ENCODE results near the gene LMNTD1.
A peak's percentile ranks its signal among the peaks of the same experiment; 100 is the strongest.
"Not testable (repeated sequence)": the region's sequence is repeated elsewhere in the genome, so short reads cannot be mapped to it uniquely, and the experiment has no call there.

Gene LMNTD1, protein sequence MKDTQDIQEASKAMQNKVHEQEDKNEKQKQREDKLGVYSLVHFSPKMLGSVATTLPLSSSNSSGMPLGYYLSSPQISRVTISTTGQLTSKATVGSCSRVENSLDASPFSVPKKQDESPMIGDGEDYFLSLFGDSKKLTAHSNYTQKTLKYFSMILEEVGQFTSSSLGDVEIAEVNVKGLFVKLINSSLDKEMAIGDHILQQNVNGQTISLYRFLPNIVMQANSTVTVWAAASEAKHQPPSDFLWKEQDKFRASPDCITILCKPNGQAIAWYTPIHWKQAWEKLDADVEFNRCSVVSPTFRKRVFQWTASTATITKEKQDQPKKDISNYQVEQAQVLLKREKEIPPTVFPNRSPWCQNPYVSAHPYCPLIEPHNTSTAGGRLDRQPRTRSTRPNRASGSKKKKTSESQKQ

DNA sequence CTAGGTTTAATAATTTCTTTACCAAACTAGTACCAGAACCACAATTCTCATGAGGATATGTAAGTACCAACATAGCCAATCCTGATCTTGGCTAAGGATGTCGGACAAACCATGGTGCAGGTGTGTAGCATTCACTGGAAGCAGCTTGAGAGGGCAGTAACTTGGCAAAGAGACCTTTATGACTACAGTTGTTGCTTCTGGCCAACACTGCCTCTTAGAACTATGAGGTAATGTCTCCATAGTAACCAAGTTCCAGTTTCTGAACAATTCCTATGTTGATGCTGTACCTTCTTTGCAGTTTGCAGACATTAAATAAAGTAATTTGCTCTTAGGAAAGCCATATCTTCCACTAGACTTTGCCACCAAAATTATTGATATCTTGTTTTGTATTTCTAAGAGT is at the start of gene LMNTD1:
Gene LMNTD1, minus strand, starts transcription at position 186 of the 400 bp plus-strand sequence. CDS start 324 bp downstream, outside the sequence.
- DNase-seq (ENCODE audit: insufficient read length, low spot score) (no peak), FAIRE-seq (peak; percentile 36)

DNA sequence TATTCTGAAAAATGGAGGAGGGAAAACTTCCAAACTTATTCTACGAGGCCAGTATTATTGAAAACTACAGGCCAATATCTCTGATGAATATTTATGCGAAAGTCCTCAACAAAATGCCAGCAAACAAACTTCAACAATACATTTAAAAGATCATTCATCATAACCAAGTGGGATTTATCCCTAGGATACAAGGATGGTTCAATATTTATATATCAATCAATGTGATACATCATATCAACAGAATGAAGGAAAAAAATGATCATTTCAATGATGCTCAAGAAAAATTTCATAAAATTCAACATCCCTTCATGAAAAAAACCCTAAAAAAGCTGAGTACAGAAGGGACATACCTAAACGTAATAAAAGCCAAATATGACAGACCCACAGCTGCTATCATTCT is 45.9 kb upstream of the LMNTD1 start:
- FAIRE-seq (no peak), DNase-seq (ENCODE audit: insufficient read length, low spot score) (no peak)

DNA sequence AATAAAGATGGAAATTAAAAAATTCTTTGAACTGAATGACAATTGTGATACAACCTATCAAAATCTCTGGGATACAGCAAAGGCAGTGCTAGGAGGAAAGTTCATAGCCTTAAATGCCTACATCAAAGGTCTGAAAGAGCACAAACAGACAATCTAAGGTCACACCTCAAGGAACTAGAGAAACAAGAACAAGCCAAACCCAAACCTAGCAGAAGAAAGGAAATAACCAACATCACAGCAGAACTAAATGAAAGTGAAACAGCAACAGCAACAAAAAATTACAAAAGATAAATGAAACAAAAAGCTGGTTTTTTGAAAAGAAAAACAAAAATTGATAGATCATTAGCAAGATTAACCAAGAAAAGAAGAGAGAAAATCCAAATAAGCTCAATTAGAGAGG is 42.4 kb upstream of the LMNTD1 start:
- not testable (repeated sequence) for FAIRE-seq; DNase-seq (ENCODE audit: insufficient read length, low spot score)

DNA sequence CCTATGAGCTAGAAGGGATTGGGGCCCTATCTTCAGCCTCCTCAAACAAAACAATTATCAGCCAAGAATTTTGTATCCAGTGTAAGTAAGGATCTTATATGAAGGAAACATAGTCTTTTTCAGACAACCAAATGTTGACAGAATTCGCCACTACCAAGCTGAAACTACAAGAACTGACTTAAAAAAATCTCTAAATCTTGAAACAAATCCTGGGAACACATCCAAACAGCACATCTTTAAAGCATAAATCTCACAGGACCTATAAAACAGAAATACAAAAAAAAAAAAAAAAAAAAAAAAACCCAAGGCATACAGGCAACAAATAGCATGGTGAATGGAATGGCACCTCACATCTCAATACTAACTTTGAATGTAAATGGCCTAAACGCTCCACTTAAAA is 41.3 kb upstream of the LMNTD1 start:
- DNase-seq (ENCODE audit: insufficient read length, low spot score) (no peak), FAIRE-seq (no peak)

DNA sequence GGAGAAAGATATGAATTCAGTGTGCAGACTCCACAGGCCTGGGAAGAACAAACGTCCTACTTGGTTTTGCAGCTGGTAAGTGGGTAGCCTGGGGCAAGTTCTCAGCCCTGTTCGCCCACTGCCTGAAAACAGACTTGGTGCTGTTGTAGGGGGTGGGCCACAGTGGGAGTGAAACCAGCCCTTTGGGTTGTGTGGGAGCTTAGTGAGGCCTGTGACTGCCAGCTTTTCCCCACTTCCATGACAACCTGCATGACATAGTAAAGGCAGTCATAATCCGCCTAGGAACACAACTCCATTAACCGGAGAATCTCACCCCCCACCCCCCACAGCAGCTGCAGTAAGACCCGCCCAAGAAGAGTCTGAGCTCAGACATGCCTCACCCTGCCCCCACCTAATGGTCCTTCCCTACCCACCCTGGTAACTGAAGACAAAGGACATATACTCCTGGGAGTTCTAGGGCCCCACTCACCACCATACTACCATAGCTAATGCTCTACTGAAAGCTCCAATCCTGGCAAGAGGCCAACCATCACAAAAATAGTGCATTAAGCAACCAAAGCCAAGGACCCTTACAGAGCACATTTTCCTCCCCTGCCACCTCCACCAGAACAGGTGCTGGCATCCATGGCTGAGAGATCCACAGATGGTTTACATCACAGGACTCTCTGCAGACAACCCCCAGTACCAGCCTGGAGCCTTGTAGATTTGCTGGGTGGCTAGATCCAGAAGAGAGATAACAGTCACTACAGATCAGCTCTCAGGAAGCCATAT is 39.8 kb upstream of the LMNTD1 start:
- DNase-seq (ENCODE audit: insufficient read length, low spot score) (no peak), FAIRE-seq (no peak)

DNA sequence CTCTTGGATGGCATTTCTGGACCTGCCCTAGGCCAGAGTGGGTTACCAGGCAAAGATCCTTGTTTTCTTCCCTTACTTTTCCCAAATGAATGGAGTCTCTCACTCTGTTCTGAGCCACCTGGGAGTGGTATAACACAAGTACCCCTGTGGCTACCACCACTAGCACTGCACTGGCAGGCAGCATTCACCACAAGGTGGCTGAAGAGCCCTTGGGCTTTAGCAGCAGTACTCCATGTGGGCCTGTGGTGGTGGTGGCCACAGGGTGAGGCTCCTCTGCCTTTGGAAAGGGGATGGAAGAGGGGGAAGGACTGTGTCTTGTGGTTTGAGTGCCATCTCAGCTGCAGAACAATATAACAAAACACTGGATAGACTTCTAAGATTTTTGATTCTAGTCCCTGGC is 38.1 kb upstream of the LMNTD1 start:
- no peak for DNase-seq (ENCODE audit: insufficient read length, low spot score)
- no peak for FAIRE-seq

DNA sequence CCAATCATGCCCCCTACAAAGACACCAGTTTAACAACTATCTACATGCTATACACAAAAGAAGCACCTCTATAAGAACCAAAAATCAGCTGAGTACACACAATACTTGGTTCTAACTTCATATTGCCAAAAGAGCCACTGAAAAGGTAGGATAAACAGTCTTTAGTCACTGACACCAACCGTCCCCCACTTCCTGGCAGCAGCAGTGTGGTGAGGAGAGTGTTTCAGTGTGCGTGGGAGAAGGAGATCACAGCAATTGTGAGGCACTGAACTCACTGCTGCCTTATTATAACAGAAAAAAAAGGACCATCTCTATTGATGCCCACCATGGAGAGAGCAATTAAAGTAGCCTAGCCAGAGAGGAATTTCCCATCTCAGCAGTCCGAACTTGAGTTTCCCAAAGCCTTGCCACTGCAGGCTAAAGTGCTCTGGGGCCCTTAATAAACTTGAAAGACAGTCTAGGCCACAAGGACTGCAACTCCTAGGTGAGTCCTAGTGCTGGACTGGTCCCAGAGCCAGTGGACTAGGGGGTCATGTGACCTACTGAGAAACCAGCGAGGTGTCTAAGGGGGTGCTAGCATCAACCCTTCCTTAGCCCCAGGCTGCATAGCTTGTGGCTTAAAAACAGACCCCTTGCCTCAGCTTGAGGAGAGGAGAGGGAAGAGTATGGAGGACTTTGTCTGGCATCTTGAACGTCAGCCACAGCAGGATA is 37.1 kb upstream of the LMNTD1 start:
- DNase-seq (ENCODE audit: insufficient read length, low spot score) (no peak), FAIRE-seq (no peak)

DNA sequence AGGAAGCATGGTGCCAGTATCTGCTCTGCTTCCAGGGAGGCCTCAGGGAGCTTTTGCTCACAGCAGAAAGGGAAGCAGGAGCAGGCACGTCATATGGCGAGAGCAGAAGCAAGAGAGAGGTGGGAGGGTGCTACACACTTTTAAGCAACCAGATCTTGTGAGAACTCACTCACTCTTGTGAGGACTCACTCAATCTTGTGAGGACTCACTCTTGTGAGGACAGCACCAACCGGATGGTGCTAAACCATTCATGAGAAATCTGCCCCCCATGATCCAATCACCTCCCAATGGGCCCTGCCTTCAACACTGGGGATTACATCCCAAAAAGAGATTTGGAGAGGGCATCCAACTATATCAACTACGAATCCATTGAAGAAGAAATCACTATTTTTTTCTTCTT is 34.3 kb upstream of the LMNTD1 start:
- FAIRE-seq (no peak), DNase-seq (ENCODE audit: insufficient read length, low spot score) (no peak)

DNA sequence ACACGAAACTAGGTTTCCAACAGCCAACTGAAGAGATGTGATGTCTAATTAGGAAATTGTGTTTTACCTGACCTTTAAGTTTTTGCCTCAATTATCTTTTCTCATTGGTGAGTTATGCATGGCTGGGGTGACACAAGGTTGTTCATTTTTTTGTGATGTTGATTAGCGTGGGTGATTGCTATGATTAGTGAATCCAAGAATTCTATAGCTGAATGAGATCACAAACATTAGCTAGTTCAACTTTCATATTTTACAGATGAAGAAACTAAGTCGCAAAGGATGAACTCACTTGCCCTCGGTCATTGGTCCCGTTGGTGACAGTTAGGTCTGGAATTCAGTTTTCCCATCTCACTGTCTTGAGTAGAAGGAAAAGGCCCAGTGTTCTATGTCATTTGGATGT is 32.6 kb upstream of the LMNTD1 start:
- FAIRE-seq (no peak), DNase-seq (ENCODE audit: insufficient read length, low spot score) (no peak)

DNA sequence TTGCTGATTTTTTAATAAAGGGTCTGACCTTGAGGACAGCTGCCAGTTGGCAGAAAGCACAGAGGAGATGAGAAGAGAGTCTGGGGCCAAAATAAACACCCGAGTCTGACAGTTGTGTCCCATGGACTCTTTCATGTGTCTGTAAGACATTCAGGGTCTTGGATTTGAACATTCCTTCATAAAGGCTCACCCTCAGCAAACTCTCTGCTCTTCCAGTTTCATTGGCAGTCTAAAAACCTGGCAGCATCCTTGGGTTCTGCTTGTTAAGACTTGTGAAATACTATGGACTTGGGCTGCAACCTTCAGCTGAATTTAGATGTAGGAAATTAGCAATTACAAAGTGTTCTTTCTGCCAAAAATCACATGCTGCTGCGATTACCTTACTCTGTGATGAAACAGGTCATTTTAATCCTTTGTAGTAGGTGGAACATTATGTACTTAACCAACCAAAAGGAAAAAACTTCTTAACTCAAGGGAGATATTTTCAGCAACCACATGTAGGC is 32.0 kb upstream of the LMNTD1 start:
- no peak for DNase-seq (ENCODE audit: insufficient read length, low spot score)
- FAIRE-seq: no peak

DNA sequence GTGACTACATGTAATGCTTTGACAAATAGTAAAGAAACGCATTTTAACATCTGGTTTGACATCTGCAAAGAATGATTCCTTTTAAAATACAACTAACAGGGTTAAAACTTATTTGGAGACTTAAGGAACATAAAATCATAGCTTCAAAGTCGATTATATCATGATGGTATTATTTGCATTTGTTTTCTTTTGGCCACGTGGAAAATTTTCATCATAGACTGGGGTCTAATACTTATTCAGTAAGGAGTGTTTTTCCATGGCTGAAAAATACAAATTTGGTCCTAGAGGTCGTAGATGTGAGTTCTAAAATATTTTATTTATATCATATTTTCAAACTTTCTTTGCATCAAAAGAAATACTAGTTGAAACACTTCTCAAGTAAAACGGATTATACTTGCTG is 31.5 kb upstream of the LMNTD1 start:
- DNase-seq (ENCODE audit: insufficient read length, low spot score): no peak
- no peak for FAIRE-seq

DNA sequence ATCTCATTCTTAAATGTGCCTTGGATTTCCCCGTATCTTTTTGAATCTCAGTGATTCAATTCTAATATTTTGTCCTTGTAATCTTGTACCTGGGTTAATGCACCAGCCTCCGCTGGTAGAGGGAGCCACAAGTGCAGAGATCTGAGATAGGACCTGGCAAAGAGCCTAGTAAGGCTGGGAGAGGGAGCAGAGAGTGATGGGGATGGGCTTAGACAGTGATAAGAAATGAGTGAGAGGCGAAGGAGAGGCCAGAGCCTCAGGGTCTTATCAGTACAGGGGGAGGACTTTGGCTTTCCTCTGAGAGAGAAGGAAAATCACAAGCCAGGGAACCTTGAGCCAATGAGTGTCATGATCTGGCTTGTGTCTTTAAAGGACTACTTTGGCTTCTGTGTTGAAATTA is 30.5 kb upstream of the LMNTD1 start:
- no peak for FAIRE-seq
- peak; percentile 11 for DNase-seq (ENCODE audit: insufficient read length, low spot score)

DNA sequence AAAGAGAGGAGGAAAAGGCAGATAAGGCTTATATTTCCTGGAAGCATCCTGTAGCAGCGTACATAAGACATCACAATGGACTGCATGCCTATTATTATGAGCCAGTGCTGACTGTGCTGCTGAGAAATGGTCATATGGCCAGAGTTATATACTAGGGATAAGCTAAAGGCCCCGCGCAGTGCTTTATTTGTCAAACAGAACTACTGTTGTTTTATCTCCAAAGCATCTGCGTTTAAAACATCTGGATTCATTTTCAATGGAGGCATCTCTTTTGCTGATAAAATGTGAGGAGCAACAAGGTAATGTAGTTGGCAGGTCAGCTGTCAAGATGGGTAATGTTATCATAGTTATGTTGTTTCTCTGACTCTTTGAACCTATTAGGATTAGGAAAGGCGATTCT is 28.0 kb upstream of the LMNTD1 start:
- FAIRE-seq (peak; percentile 26), DNase-seq (ENCODE audit: insufficient read length, low spot score) (no peak)

DNA sequence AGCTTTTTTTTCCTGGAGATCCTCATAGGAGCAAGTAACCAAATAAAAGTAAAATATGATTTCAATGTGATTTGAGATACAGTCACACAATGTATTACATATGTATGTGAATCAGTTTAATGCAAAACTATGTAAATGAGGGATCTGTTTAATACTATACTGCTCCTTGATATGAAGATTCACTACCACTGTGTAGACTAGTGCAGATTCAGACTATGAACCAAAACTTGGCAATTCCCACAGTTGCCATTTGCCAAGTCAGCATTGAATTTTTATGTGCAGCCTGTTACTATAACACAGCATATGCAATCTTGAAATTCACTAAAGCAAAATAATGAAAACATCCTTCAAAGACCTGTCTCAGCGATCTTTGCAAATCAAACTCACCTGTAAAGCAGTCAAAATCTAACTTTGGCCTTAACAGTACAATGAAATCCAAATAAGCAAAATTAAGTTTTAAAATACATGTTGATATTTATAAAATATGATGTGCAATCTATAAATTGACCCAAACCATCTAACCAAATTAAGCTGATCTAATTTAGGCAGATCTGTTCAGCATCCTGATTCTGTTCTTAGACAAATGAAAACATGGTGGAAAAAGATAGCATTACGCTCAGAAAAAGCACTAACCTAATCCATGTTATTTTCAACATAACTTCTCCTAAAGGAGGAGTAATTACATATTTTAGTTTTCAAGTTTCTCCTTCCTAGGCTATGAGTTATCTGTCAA is 25.5 kb upstream of the LMNTD1 start:
- FAIRE-seq (no peak), DNase-seq (ENCODE audit: insufficient read length, low spot score) (no peak)

DNA sequence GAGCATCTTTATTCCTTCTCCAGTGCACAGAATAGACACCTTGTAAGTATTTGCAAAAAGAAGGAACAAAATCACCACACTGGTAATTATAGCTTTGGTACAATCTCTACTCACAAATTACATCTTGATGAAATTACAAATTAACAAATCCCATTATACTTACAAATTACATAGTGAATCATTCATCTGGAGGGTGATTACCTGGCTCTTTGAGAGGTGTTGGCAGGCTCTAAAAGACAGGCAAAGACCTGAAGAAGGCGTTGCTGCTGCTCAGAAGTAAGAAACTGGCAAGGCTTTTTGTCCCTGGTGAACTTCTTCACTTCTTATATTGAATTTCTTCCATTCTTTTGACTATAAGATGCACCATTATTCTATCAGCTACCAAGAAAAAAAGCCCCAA is 21.7 kb upstream of the LMNTD1 start:
- DNase-seq (ENCODE audit: insufficient read length, low spot score) (no peak), FAIRE-seq (no peak)

DNA sequence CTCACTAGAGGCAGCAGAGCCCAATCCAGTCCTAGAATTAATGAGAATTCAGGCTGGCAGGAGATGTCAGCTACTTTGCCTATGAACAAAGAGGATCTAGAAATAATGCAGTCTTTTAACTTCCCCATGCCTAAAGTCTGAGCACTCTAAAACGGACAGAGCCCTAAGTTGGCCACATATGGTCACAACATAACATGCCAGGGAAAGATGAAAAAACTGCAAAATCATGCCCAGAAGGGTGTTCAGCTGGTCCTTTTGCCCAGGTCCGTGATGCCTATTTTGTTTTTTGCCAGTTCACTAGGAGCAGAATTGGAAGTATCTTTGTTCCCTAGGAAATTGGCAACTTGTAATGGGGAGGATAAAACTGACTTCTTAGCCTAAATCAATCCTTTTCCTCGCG is 20.3 kb upstream of the LMNTD1 start:
- no peak for DNase-seq (ENCODE audit: insufficient read length, low spot score)
- FAIRE-seq: no peak

DNA sequence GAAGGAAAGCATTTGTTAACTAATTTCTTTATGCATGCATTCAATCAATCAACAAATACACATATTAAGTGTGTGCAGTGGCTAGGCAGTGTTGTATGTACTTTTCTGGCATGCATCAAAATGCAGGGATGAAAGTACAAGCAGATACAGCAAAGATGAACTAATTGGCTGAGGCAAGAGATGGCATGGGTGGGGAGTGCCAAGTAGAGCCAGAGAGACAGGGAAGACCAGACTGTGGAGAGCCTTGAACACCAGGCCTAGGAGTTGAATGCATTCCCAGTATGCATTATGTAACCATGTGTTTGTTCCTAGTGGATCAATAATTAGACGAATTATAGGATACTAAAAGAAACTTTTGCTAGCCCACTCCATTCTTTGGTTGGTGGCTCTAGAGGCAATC is 17.3 kb upstream of the LMNTD1 start:
- DNase-seq (ENCODE audit: insufficient read length, low spot score) (no peak), FAIRE-seq (no peak)

DNA sequence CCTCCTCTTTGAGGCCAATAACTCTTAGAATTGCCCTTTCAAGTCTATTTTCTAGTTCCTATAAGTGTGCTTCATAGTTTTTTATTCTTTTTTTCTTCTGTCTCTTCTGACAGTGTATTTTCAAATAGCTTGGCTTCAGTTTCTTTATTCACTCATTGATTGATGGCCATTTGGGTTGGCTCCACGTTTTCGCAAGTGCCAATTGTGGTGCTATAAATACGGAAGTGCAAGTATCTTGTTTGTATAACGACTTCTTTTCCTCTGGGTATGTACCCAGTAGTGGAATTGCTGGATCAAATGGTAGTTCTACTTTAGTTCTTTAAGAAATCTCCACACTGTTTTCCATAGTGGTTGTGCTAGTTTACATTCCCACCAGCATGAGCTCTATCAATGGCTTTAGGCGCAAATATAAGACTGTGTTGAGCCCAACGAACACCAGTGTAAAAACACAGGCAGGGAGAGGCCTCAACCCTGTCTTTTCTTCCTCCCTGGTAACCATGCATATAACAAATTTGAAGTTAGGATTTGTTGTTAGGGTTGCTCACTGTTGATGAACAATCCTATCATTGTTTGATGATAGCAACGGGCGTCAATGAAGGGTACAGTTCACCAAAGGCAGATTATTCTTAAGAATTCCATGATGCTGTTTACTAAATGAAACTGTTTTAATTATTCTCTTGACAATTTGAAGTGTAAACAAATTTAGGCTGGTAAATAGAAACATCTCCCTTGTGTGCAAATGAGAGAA is 13.3 kb upstream of the LMNTD1 start:
- FAIRE-seq: no peak
- DNase-seq (ENCODE audit: insufficient read length, low spot score): no peak

DNA sequence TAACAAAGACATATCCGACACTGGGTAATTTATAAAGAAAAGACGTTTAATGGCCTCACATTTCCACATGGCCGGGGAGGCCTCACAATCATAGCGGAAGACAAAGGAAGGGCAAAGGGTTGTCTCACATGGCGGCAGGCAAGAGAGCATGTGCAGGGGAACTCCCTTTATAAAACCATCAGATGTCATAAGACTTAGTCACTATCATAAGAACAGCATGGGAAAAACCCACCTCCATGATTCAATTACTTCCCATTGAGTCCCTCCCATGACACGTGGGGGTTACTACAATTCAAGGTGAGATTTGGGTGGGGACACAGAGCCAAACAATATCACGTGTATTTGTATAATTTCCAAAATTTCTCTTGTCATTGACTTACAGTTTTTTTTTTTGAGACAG is 5.5 kb upstream of the LMNTD1 start:
- DNase-seq (ENCODE audit: insufficient read length, low spot score) (no peak), FAIRE-seq (no peak)

Measured in HTR-8/SVneo (cell line).